Activated CD4-positive, alpha-beta memory T cell treated with anti-CD3 and anti-CD28 coated beads for 36 hours (primary cell): ENCODE data around the gene DKK2. TPM values are rescaled to one million over a fixed set of nuclear protein-coding genes. Genes with fewer than 3 reads are reported as not detected.

ENCODE experiments used
- CTCF ChIA-PET: fragments of 350-600 bp; sonication (Branson Sonifier 250); formaldehyde crosslinking; loops from one replicate; lab custom pipeline; 2021; ENCODE audit warnings: antibody characterized with exemption, inconsistent platforms; lab: Charles Lee
- POLR2A ChIA-PET: fragments of 350-600 bp; sonication (Branson Sonifier 250); formaldehyde crosslinking; loops from one replicate; lab custom pipeline; 2021; ENCODE audit warnings: antibody characterized with exemption; lab: Charles Lee
- DNase-seq: peaks from one replicate; pipeline ENCODE4 v3.0.0-alpha.2; 2020
- H3K27ac Mint-ChIP-seq: one replicate; pipeline ENCODE4 v1.8.0; 2021; ENCODE audit warnings: mixed read lengths
- H3K27me3 Mint-ChIP-seq: one replicate; pipeline ENCODE4 v1.8.0; 2021; ENCODE audit warnings: mixed read lengths
- H3K36me3 Mint-ChIP-seq: one replicate; pipeline ENCODE4 v1.8.0; 2021; ENCODE audit warnings: mixed read lengths
- H3K4me1 Mint-ChIP-seq: one replicate; pipeline ENCODE4 v1.8.0; 2021; ENCODE audit warnings: low read depth, mixed read lengths
- H3K4me3 Mint-ChIP-seq: one replicate; pipeline ENCODE4 v1.8.0; 2021; ENCODE audit warnings: mild to moderate bottlenecking, mixed read lengths
- H3K9me3 Mint-ChIP-seq: one replicate; pipeline ENCODE4 v1.8.0; 2021; ENCODE audit warnings: mixed read lengths
- intact Hi-C: fragments of 100-400 bp; cut with micrococcal nuclease; formaldehyde crosslinking; loops from one replicate; pipeline ENCODE4 v1.15.1; 2023
- total RNA-seq, 2 experiments: library from RNA; stranded (reverse); gene quantifications; one replicate each; pipeline ENCODE4 v1.2.3, GENCODE V29; 2021

The DKK2 gene
- total RNA-seq, 2 experiments from 2014 or later, result not detected

GRCh38 chr4:107006218-107006617 is 29.9 kb downstream of the DKK2 start:
- Mint-ChIP-seq H3K27ac (no peak overlapping the region), H3K4me1 (no peaks in the 10 kb centered on the region), H3K4me3 (no peak overlapping the region), H3K27me3 (no peaks in the 10 kb centered on the region), H3K36me3 (no peaks in the 10 kb centered on the region), H3K9me3 (peaks cover 2% of the 10 kb centered on the region)
- CTCF ChIA-PET, result no interaction called here
- DNase-seq, result no peak
- intact Hi-C loops, result no loop called here
- POLR2A ChIA-PET, result no interaction called here

GRCh38 chr4:106996490-106996889 is 39.6 kb downstream of the DKK2 start:
- Mint-ChIP-seq H3K9me3 (no peaks in the 10 kb centered on the region), H3K4me1 (no peaks in the 10 kb centered on the region), H3K36me3 (no peaks in the 10 kb centered on the region), H3K4me3 (no peak overlapping the region), H3K27ac (no peak overlapping the region), H3K27me3 (no peaks in the 10 kb centered on the region)
- CTCF ChIA-PET, result no interaction called here
- POLR2A ChIA-PET, result no interaction called here
- no peak for DNase-seq
- intact Hi-C loops, result no loop called here

DNA sequence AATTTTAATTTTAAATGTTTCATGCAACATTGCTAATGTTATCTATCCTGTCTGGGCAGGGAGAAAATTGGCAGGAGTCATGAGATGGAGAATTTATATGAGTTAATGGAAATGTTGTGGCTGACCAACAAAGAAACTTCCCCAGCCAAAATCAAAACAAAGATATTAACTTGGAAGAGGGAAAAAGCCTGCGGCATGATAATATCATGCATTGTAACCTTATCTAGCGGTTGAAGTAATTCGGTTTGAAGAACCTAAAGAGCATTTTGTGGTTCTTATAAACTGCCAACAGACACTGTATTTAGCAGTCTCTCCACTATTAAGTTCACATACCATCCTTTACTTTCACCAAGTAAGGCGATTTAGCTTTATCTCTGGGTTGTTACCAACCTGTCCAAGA is 42.3 kb downstream of the DKK2 start:
- intact Hi-C loops, result no loop called here
- Mint-ChIP-seq H3K4me3 (no peak overlapping the region), H3K27ac (no peak overlapping the region), H3K36me3 (no peaks in the 10 kb centered on the region), H3K9me3 (no peaks in the 10 kb centered on the region), H3K27me3 (no peaks in the 10 kb centered on the region), H3K4me1 (no peaks in the 10 kb centered on the region)
- DNase-seq, result no peak
- ChIA-PET POLR2A (no interaction called here), CTCF (no interaction called here)

GRCh38 chr4:106987311-106987710 is 48.8 kb downstream of the DKK2 start:
- intact Hi-C loops, result no loop called here
- ChIA-PET CTCF (no interaction called here), POLR2A (no interaction called here)
- no peaks in the 10 kb centered on the region for H3K36me3 Mint-ChIP-seq
- no peaks in the 10 kb centered on the region for H3K27me3 Mint-ChIP-seq
- DNase-seq, result no peak
- H3K9me3 Mint-ChIP-seq, result no peaks in the 10 kb centered on the region
- H3K4me1 Mint-ChIP-seq, result no peaks in the 10 kb centered on the region
- no peak overlapping the region for H3K27ac Mint-ChIP-seq
- H3K4me3 Mint-ChIP-seq, result no peak overlapping the region

DNA sequence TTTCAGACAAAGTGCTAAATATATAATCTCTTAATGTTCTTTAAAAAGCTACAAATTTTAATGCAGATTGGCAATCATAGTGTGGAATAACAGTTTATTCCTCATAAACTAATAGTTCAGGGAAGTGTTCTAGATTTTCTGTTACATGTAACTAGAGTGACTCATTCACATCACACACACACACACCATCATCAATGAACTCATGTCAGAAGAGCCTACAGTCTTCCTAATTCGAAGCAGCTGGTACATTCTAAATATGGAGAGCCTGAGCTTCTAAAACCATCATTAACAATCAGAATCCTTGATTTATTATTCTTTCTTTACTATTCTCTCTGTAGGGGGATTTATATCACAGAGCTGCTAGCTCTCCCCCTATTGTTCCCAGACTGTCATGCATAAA is 49.6 kb downstream of the DKK2 start:
- no peaks in the 10 kb centered on the region for H3K27me3 Mint-ChIP-seq
- no peak overlapping the region for H3K27ac Mint-ChIP-seq
- H3K9me3 Mint-ChIP-seq, result no peaks in the 10 kb centered on the region
- CTCF ChIA-PET, result no interaction called here
- no peaks in the 10 kb centered on the region for H3K36me3 Mint-ChIP-seq
- H3K4me1 Mint-ChIP-seq, result no peaks in the 10 kb centered on the region
- DNase-seq, result no peak
- H3K4me3 Mint-ChIP-seq, result no peak overlapping the region
- intact Hi-C loops, result no loop called here
- POLR2A ChIA-PET, result no interaction called here

DNA sequence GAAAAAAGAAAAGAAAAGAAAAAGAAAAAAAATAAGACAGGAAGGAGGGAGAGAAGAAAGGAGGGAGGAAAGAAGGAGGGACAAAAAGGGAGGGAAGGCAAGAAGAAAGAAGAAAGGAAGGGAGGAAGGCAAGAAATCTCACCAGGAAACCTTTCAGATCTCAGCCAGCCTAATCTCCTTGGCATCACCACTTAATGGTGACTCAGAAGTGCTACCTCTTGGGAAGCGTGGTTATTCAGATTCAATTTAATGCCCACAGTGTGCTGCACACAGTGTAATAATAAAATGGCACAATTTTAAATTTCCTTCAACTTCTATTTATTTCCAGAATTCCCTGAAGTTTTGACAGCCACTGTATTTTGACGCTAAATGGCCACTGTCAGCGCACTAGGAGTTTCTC is 50.3 kb downstream of the DKK2 start:
- no peak for DNase-seq
- ChIA-PET POLR2A (no interaction called here), CTCF (no interaction called here)
- Mint-ChIP-seq H3K27ac (no peak overlapping the region), H3K4me3 (no peak overlapping the region), H3K4me1 (no peaks in the 10 kb centered on the region), H3K27me3 (no peaks in the 10 kb centered on the region), H3K9me3 (no peaks in the 10 kb centered on the region), H3K36me3 (no peaks in the 10 kb centered on the region)
- intact Hi-C loops, result no loop called here

GRCh38 chr4:106982711-106983211 is 53.4 kb downstream of the DKK2 start:
- CTCF ChIA-PET, result no interaction called here
- no peak overlapping the region for H3K4me3 Mint-ChIP-seq

GRCh38 chr4:106981431-106981830 is 54.7 kb downstream of the DKK2 start:
- DNase-seq, result no peak
- peaks cover 1% of the 10 kb centered on the region for H3K9me3 Mint-ChIP-seq
- POLR2A ChIA-PET, result no interaction called here
- no peaks in the 10 kb centered on the region for H3K36me3 Mint-ChIP-seq
- no peaks in the 10 kb centered on the region for H3K4me1 Mint-ChIP-seq
- CTCF ChIA-PET, result no interaction called here
- H3K4me3 Mint-ChIP-seq, result no peak overlapping the region
- H3K27me3 Mint-ChIP-seq, result no peaks in the 10 kb centered on the region
- intact Hi-C loops, result no loop called here
- H3K27ac Mint-ChIP-seq, result no peak overlapping the region

More at GRCh38 chr4:106982711-106983211, 53.4 kb downstream of the DKK2 start:
- no peak for DNase-seq
- H3K9me3 Mint-ChIP-seq, result peaks cover 1% of the 10 kb centered on the region
- H3K27ac Mint-ChIP-seq, result no peak overlapping the region
- H3K36me3 Mint-ChIP-seq, result no peaks in the 10 kb centered on the region
- H3K27me3 Mint-ChIP-seq, result no peaks in the 10 kb centered on the region
- POLR2A ChIA-PET, result no interaction called here
- no peaks in the 10 kb centered on the region for H3K4me1 Mint-ChIP-seq
- intact Hi-C loops, result no loop called here

DNA sequence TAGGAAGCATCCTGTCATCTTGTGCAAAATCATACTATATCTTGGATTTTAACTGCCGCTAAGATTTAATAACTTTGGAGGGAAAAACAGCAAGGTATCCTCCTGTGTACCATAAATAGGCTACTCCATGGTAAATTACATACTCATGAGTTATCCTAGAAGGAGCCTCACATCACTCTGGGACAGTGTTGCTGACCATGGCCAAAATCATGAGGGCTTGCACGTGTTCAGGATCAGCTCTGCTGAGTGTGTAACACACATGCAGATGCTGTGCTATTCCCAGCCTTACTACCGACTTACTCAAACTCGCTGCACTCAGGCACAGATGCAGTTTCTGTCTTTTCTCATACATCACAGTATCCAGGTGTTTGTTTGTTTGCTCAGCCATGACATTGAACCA is 56.6 kb downstream of the DKK2 start:
- Mint-ChIP-seq H3K4me1 (no peaks in the 10 kb centered on the region), H3K27me3 (no peaks in the 10 kb centered on the region), H3K9me3 (peaks cover 1% of the 10 kb centered on the region), H3K4me3 (no peak overlapping the region), H3K36me3 (no peaks in the 10 kb centered on the region), H3K27ac (no peak overlapping the region)
- ChIA-PET POLR2A (no interaction called here), CTCF (no interaction called here)
- DNase-seq, result no peak
- intact Hi-C loops, result no loop called here

- ChIA-PET CTCF (no interaction called here), POLR2A (interaction anchor here (0.5 kb wide), 1 partner anchor 615 kb away, joined by 3 read pairs; no protein-coding TSS in a partner anchor)
- no peak overlapping the region for H3K4me3 Mint-ChIP-seq
- no peak overlapping the region for H3K27ac Mint-ChIP-seq
- intact Hi-C loops, result no loop called here
- no peak for DNase-seq
- no peaks in the 10 kb centered on the region for H3K27me3 Mint-ChIP-seq
- peaks cover 7% of the 10 kb centered on the region for H3K9me3 Mint-ChIP-seq
- no peaks in the 10 kb centered on the region for H3K4me1 Mint-ChIP-seq
- H3K36me3 Mint-ChIP-seq, result no peaks in the 10 kb centered on the region
These were observed 57.9 kb downstream of the DKK2 start for GRCh38 chr4:106978046-106978774.

- CTCF ChIA-PET, result no interaction called here
These were observed 64.5 kb downstream of the DKK2 start for GRCh38 chr4:106971636-106972035.

DNA sequence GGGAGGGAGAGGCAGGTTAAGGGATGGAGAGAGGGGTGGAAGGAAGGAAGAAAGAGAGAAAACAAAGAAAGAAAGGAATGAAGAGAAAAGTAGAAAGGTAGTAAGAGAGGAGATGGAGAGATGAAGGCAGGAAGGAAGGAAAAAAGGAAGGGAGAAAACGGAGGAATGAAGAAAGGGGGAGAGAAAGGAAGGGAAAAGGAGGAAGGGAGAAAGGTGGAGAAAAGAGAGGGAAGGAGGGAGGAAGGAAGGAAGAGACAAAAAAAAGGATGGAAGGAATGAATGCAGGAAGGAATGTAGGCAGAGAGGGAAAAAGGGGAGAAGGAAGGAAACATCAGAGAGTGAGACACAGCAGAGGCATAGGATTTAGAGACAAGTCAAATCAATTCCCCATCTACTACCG is 68.2 kb downstream of the DKK2 start:
- CTCF ChIA-PET, result no interaction called here
- POLR2A ChIA-PET, result no interaction called here
- no peaks in the 10 kb centered on the region for H3K36me3 Mint-ChIP-seq
- no peak overlapping the region for H3K27ac Mint-ChIP-seq
- DNase-seq, result no peak
- no peaks in the 10 kb centered on the region for H3K9me3 Mint-ChIP-seq
- H3K27me3 Mint-ChIP-seq, result no peaks in the 10 kb centered on the region
- H3K4me1 Mint-ChIP-seq, result no peaks in the 10 kb centered on the region
- intact Hi-C loops, result no loop called here
- H3K4me3 Mint-ChIP-seq, result no peak overlapping the region

More at GRCh38 chr4:106971636-106972035, 64.5 kb downstream of the DKK2 start:
- POLR2A ChIA-PET, result no interaction called here
- Mint-ChIP-seq H3K4me3 (no peak overlapping the region), H3K4me1 (no peaks in the 10 kb centered on the region), H3K27me3 (no peaks in the 10 kb centered on the region), H3K9me3 (peaks cover 5% of the 10 kb centered on the region), H3K27ac (no peak overlapping the region), H3K36me3 (no peaks in the 10 kb centered on the region)
- no peak for DNase-seq
- intact Hi-C loops, result no loop called here
